ENCODE results near the gene LAG3. TPM values are rescaled to one million over a fixed set of nuclear protein-coding genes. Genes with fewer than 3 reads are reported as not detected.

LAG3 gene
- total RNA-seq, 1 experiment from 2014 or later: 2.6 TPM

DNA sequence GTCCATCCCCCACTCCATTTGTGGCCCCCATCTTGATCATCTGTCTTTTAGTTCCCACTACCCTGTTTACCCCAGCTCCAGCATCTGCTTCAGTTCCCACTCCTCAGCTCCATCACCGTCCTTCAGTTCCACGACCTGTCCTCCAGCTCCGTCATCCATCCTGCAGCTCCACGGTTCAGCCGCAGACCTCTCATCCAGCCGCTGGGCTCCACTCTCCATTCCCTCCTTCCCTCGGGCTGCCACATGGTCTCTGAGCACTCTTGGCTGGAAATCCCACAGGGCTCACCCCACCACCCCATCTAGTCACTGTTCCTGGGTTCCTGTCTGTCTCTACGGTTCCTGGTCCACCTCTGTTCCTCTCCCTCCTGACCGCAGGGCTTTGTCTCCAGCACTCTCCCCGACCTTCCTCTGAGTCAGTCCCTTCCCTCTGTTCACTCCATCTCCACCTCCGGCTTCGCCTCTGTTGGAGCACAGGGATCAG, 52.6 kb downstream of the LAG3 start:
- H3K27ac Mint-ChIP-seq: no peak overlapping the region
- DNase-seq (ENCODE audit: low spot score) (no peak), ATAC-seq (no peak)
- POLR2A ChIA-PET: interaction anchor here (0.6 to 1.5 kb wide), 6 partner anchors 44 to 71 kb away, joined by 3 to 5 read pairs (median 4); partner anchors contain the start of gene PTMS
- H3K9me3 Mint-ChIP-seq: no peaks in the 10 kb centered on the region
- TF ChIP-seq FOXK1 (CRISPR knock-in tag; IDR thresholded peaks at IDR 0.05) (no peak), ATF1 (CRISPR knock-in tag; IDR thresholded peaks at IDR 0.05) (no peak), ESRRA (CRISPR knock-in tag; IDR thresholded peaks at IDR 0.05; ENCODE audit: borderline replicate concordance) (no peak), JUN (CRISPR knock-in tag; IDR thresholded peaks at IDR 0.05) (no peak)
- TF ChIP-seq, protein P1, sequence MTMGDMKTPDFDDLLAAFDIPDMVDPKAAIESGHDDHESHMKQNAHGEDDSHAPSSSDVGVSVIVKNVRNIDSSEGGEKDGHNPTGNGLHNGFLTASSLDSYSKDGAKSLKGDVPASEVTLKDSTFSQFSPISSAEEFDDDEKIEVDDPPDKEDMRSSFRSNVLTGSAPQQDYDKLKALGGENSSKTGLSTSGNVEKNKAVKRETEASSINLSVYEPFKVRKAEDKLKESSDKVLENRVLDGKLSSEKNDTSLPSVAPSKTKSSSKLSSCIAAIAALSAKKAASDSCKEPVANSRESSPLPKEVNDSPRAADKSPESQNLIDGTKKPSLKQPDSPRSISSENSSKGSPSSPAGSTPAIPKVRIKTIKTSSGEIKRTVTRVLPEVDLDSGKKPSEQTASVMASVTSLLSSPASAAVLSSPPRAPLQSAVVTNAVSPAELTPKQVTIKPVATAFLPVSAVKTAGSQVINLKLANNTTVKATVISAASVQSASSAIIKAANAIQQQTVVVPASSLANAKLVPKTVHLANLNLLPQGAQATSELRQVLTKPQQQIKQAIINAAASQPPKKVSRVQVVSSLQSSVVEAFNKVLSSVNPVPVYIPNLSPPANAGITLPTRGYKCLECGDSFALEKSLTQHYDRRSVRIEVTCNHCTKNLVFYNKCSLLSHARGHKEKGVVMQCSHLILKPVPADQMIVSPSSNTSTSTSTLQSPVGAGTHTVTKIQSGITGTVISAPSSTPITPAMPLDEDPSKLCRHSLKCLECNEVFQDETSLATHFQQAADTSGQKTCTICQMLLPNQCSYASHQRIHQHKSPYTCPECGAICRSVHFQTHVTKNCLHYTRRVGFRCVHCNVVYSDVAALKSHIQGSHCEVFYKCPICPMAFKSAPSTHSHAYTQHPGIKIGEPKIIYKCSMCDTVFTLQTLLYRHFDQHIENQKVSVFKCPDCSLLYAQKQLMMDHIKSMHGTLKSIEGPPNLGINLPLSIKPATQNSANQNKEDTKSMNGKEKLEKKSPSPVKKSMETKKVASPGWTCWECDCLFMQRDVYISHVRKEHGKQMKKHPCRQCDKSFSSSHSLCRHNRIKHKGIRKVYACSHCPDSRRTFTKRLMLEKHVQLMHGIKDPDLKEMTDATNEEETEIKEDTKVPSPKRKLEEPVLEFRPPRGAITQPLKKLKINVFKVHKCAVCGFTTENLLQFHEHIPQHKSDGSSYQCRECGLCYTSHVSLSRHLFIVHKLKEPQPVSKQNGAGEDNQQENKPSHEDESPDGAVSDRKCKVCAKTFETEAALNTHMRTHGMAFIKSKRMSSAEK (CRISPR knock-in tag; IDR thresholded peaks at IDR 0.05; ENCODE audit: borderline replicate concordance): no peak
- TF ChIP-seq, protein P2, sequence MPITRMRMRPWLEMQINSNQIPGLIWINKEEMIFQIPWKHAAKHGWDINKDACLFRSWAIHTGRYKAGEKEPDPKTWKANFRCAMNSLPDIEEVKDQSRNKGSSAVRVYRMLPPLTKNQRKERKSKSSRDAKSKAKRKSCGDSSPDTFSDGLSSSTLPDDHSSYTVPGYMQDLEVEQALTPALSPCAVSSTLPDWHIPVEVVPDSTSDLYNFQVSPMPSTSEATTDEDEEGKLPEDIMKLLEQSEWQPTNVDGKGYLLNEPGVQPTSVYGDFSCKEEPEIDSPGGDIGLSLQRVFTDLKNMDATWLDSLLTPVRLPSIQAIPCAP (CRISPR knock-in tag; IDR thresholded peaks at IDR 0.05): no peak
- TF ChIP-seq, protein P3, sequence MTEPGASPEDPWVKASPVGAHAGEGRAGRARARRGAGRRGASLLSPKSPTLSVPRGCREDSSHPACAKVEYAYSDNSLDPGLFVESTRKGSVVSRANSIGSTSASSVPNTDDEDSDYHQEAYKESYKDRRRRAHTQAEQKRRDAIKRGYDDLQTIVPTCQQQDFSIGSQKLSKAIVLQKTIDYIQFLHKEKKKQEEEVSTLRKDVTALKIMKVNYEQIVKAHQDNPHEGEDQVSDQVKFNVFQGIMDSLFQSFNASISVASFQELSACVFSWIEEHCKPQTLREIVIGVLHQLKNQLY (CRISPR knock-in tag; IDR thresholded peaks at IDR 0.05): no peak
- TF ChIP-seq, protein P4, sequence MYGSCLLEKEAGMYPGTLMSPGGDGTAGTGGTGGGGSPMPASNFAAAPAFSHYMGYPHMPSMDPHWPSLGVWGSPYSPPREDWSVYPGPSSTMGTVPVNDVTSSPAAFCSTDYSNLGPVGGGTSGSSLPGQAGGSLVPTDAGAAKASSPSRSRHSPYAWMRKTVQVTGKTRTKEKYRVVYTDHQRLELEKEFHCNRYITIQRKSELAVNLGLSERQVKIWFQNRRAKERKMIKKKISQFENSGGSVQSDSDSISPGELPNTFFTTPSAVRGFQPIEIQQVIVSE (CRISPR knock-in tag; IDR thresholded peaks at IDR 0.05; ENCODE audit: borderline replicate concordance): no peak
- TF ChIP-seq, protein P5, sequence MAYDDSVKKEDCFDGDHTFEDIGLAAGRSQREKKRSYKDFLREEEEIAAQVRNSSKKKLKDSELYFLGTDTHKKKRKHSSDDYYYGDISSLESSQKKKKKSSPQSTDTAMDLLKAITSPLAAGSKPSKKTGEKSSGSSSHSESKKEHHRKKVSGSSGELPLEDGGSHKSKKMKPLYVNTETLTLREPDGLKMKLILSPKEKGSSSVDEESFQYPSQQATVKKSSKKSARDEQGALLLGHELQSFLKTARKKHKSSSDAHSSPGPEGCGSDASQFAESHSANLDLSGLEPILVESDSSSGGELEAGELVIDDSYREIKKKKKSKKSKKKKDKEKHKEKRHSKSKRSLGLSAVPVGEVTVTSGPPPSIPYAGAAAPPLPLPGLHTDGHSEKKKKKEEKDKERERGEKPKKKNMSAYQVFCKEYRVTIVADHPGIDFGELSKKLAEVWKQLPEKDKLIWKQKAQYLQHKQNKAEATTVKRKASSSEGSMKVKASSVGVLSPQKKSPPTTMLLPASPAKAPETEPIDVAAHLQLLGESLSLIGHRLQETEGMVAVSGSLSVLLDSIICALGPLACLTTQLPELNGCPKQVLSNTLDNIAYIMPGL (CRISPR knock-in tag; IDR thresholded peaks at IDR 0.05): no peak
- H3K4me1 Mint-ChIP-seq: peaks cover 64% of the 10 kb centered on the region
- H3K36me3 Mint-ChIP-seq: peaks cover 5% of the 10 kb centered on the region; the same call in 1 of the 2 replicates
- peak overlapping the region; percentile 78 for H3K4me3 Mint-ChIP-seq
- CTCF ChIA-PET: interaction anchor here (0.6 to 8.9 kb wide), 30 partner anchors 9 to 204 kb away, joined by 3 to 112 read pairs (median 4); partner anchors contain the start of genes ACRBP, CDCA3, COPS7A and GNB3
- peaks cover 51% of the 10 kb centered on the region for H3K27me3 Mint-ChIP-seq (ENCODE audit: low read depth)

DNA sequence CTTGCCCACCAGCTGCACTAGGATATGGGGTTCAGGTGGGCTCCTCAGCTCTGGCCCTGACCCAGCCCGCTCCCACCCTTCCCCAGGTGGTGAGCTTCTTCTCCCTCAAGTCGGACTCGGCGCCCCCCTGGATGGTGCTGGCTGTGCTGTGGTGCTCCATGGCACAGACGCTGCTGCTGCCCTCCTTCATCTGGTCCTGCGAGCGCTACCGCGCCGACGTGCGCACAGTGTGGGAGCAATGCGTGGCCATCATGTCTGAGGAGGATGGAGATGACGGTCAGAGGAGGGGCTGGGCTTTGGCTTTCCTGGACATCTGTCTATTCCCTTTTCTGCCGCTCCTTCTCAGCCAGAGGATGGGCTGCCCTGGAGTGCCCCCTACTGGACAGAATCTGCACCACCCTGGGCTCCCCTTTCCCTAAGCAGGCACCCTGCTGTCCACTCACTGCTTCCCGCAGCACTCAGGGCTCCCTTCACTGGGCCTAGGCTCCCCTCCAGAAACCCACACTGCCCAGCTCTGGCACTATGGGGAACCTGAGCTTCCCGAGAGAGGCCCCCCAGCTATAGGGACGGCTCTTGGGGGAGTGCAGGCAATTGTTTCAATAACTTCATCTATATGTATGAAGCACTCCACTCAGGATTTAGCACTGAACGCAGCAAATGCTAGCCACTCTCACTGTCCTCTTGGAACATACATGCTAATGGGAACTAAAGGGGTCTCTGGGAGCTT, 53.2 kb downstream of the LAG3 start:
- ATAC-seq (peak; percentile 35), DNase-seq (ENCODE audit: low spot score) (peak; percentile 95)
- Mint-ChIP-seq H3K4me3 (peak overlapping the region; percentile 78), H3K36me3 (peaks cover 5% of the 10 kb centered on the region; the same call in 1 of the 2 replicates), H3K4me1 (peaks cover 60% of the 10 kb centered on the region), H3K27ac (no peak overlapping the region), H3K9me3 (no peaks in the 10 kb centered on the region), H3K27me3 (ENCODE audit: low read depth) (peaks cover 45% of the 10 kb centered on the region)
- TF ChIP-seq, protein P5 (CRISPR knock-in tag; IDR thresholded peaks at IDR 0.05): peak; percentile 66; the same call in 1 of the 2 replicates
- TF ChIP-seq, protein P6, sequence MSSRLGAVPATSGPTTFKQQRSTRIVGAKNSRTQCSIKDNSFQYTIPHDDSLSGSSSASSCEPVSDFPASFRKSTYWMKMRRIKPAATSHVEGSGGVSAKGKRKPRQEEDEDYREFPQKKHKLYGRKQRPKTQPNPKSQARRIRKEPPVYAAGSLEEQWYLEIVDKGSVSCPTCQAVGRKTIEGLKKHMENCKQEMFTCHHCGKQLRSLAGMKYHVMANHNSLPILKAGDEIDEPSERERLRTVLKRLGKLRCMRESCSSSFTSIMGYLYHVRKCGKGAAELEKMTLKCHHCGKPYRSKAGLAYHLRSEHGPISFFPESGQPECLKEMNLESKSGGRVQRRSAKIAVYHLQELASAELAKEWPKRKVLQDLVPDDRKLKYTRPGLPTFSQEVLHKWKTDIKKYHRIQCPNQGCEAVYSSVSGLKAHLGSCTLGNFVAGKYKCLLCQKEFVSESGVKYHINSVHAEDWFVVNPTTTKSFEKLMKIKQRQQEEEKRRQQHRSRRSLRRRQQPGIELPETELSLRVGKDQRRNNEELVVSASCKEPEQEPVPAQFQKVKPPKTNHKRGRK (CRISPR knock-in tag; IDR thresholded peaks at IDR 0.05; ENCODE audit: borderline replicate concordance): no peak
- TF ChIP-seq, protein P3 (CRISPR knock-in tag; IDR thresholded peaks at IDR 0.05): no peak
- 0 out of 2 replicates have a peak, but pooled peaks have one; percentile 50 for TF ChIP-seq ETV6 (CRISPR knock-in tag; IDR thresholded peaks at IDR 0.05)
- TF ChIP-seq, protein P7, sequence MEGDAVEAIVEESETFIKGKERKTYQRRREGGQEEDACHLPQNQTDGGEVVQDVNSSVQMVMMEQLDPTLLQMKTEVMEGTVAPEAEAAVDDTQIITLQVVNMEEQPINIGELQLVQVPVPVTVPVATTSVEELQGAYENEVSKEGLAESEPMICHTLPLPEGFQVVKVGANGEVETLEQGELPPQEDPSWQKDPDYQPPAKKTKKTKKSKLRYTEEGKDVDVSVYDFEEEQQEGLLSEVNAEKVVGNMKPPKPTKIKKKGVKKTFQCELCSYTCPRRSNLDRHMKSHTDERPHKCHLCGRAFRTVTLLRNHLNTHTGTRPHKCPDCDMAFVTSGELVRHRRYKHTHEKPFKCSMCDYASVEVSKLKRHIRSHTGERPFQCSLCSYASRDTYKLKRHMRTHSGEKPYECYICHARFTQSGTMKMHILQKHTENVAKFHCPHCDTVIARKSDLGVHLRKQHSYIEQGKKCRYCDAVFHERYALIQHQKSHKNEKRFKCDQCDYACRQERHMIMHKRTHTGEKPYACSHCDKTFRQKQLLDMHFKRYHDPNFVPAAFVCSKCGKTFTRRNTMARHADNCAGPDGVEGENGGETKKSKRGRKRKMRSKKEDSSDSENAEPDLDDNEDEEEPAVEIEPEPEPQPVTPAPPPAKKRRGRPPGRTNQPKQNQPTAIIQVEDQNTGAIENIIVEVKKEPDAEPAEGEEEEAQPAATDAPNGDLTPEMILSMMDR (IDR thresholded peaks at IDR 0.05): peak; percentile 90
- 0 out of 2 replicates have a peak, but pooled peaks have one; percentile 24 for TF ChIP-seq ZNF232 (CRISPR knock-in tag; IDR thresholded peaks at IDR 0.05)
- TF ChIP-seq CBFB (CRISPR knock-in tag; IDR thresholded peaks at IDR 0.05; ENCODE audit: low read depth): 0 out of 2 replicates have a peak, but pooled peaks have one; percentile 10
- TF ChIP-seq SP1 (CRISPR knock-in tag; conservative IDR thresholded peaks at IDR 0.05): peak; percentile 54
- ChIA-PET POLR2A (interaction anchor here (0.6 to 1.5 kb wide), 6 partner anchors 45 to 72 kb away, joined by 3 to 5 read pairs (median 4); partner anchors contain the start of gene PTMS), CTCF (interaction anchor here (0.6 to 8.9 kb wide), 32 partner anchors 9 to 205 kb away, joined by 3 to 112 read pairs (median 4); partner anchors contain the start of genes ACRBP, CDCA3, COPS7A and GNB3)
